NCI-H1092 (cell line): ENCODE results near the gene DEXI.
"Not testable (repeated sequence)": the region's sequence is repeated elsewhere in the genome, so short reads cannot be mapped to it uniquely, and the experiment has no call there.

Experiments used
- DNase-seq: peaks from one replicate; lab custom pipeline; 2025; lab: John Stamatoyannopoulos, UW

The DEXI gene

GRCh38 chr16:10968498-10968897 is 26.2 kb upstream of the DEXI start:
- DNase-seq, result no peak

GRCh38 chr16:10967986-10968385 is 25.7 kb upstream of the DEXI start:
- DNase-seq, result no peak

GRCh38 chr16:10966559-10966958 is 24.3 kb upstream of the DEXI start:
- DNase-seq, result not testable (repeated sequence)

- DNase-seq, result no peak
Measured at GRCh38 chr16:10966129-10966528, 23.9 kb upstream of the DEXI start.

GRCh38 chr16:10965440-10966061 is 23.3 kb upstream of the DEXI start:
- DNase-seq, result no peak

- DNase-seq, result no peak
Measured at GRCh38 chr16:10964891-10965326, 22.6 kb upstream of the DEXI start.

- DNase-seq, result peak; percentile 71
Measured at GRCh38 chr16:10964039-10964890, 22.0 kb upstream of the DEXI start.

GRCh38 chr16:10961231-10961630 is 19.0 kb upstream of the DEXI start:
- no peak for DNase-seq

- DNase-seq, result no peak
Measured at GRCh38 chr16:10959161-10959560, 16.9 kb upstream of the DEXI start.

- DNase-seq, result no peak
Measured at GRCh38 chr16:10957771-10958482, 15.7 kb upstream of the DEXI start.

GRCh38 chr16:10954903-10955302 is 12.6 kb upstream of the DEXI start:
- no peak for DNase-seq

GRCh38 chr16:10951026-10951425 is 8.8 kb upstream of the DEXI start:
- DNase-seq, result no peak

- no peak for DNase-seq
Measured at GRCh38 chr16:10950393-10950792, 8.1 kb upstream of the DEXI start.

- no peak for DNase-seq
Measured at GRCh38 chr16:10949424-10949970, 7.2 kb upstream of the DEXI start.

GRCh38 chr16:10947211-10947787 is 5.0 kb upstream of the DEXI start:
- DNase-seq, result no peak

- DNase-seq, result no peak
Measured at GRCh38 chr16:10946308-10946707, 4.0 kb upstream of the DEXI start.

GRCh38 chr16:10945065-10945787 is 3.0 kb upstream of the DEXI start:
- DNase-seq, result no peak

- DNase-seq, result peak; percentile 96
Measured at GRCh38 chr16:10944249-10945064, 2.2 kb upstream of the DEXI start, which contains the start of gene CLEC16A. Gene CLEC16A (plus strand): TSS chr16:10944564. CDS start chr16:10944718, 154 bp downstream.

- no peak for DNase-seq
Measured at GRCh38 chr16:10943064-10943353, 741 bp upstream of the DEXI start.

- DNase-seq, result not testable (repeated sequence)
Measured at GRCh38 chr16:10941935-10942351, 325 bp downstream of the DEXI start.
